PFSK-1 (cell line): Measurements from ENCODE around the gene FDX2.

Experiments
- POLR2AphosphoS5 ChIP-seq: IDR thresholded peaks from 2 replicates; pipeline ENCODE4 v1.6.1; 2012; ENCODE audit warnings: low read depth, mild to moderate bottlenecking, control low read depth, low read length, moderate library complexity
- SIN3A ChIP-seq: IDR thresholded peaks from 2 replicates; pipeline ENCODE4 v1.6.1; 2012; ENCODE audit warnings: mild to moderate bottlenecking, low read length, moderate library complexity, borderline replicate concordance; ENCODE audit not compliant: insufficient read depth
- TAF1 ChIP-seq: IDR thresholded peaks from 2 replicates; pipeline ENCODE4 v1.6.1; 2012; ENCODE audit warnings: low read length, control low read depth, borderline replicate concordance; ENCODE audit not compliant: insufficient read depth
- TF ChIP-seq, protein P1 (sequence below), 2 experiments: IDR thresholded peaks; 2 replicates each; pipeline versions ENCODE4 v1.6.1 to v1.8.0; 2011 to 2012; ENCODE audit warnings: low read depth in 2 of 2, low read length in 2 of 2, control low read depth in 1 of 2, inconsistent platforms in 1 of 2, mild to moderate bottlenecking in 1 of 2, moderate library complexity in 1 of 2; ENCODE audit not compliant: insufficient read depth in 1 of 2

DNA sequence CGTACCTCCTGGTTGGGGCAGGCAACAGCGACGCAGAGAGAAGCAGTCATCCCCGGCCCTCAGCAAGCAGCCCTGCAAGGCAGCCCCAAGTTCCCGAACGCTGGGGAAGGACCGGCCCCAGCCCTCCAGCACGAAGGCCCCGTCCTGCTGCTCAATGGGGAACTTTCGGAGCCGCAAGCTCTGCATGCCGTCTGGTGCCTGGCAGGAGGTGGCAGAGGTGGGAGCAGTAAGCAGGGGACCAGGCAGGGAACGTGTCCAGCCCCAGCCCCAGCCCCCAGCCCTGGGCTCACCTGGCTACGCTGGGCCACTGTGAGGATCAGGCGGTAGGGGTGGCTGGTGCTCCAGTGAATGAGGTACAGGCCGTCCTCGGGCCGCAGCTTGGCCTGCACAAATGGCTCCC, 46.4 kb upstream of the FDX2 start:
- TF ChIP-seq TAF1, result no peak
- TF ChIP-seq, protein P1, sequence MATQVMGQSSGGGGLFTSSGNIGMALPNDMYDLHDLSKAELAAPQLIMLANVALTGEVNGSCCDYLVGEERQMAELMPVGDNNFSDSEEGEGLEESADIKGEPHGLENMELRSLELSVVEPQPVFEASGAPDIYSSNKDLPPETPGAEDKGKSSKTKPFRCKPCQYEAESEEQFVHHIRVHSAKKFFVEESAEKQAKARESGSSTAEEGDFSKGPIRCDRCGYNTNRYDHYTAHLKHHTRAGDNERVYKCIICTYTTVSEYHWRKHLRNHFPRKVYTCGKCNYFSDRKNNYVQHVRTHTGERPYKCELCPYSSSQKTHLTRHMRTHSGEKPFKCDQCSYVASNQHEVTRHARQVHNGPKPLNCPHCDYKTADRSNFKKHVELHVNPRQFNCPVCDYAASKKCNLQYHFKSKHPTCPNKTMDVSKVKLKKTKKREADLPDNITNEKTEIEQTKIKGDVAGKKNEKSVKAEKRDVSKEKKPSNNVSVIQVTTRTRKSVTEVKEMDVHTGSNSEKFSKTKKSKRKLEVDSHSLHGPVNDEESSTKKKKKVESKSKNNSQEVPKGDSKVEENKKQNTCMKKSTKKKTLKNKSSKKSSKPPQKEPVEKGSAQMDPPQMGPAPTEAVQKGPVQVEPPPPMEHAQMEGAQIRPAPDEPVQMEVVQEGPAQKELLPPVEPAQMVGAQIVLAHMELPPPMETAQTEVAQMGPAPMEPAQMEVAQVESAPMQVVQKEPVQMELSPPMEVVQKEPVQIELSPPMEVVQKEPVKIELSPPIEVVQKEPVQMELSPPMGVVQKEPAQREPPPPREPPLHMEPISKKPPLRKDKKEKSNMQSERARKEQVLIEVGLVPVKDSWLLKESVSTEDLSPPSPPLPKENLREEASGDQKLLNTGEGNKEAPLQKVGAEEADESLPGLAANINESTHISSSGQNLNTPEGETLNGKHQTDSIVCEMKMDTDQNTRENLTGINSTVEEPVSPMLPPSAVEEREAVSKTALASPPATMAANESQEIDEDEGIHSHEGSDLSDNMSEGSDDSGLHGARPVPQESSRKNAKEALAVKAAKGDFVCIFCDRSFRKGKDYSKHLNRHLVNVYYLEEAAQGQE (IDR thresholded peaks at IDR 0.05; ENCODE audit: insufficient read depth in 1 of 2, low read depth in 2 of 2, low read length in 2 of 2), result no peak
- no peak for TF ChIP-seq POLR2AphosphoS5
- TF ChIP-seq SIN3A, result no peak
